Esophagus (tissue), 2 donors: ENCODE measurements around the gene TMEM81. TPM values are rescaled to one million over a fixed set of nuclear protein-coding genes. Genes with fewer than 3 reads are reported as not detected.

ENCODE experiments used
- H3K27ac ChIP-seq, 2 donors: one replicate each; pipeline ENCODE4 v1.5.1; 2013; ENCODE audit warnings: low read depth in 2 of 2, mild to moderate bottlenecking in 2 of 2, inconsistent platforms in 1 of 2, low read length in 1 of 2, moderate library complexity in 1 of 2
- H3K27me3 ChIP-seq, 2 donors: one replicate each; pipeline ENCODE4 v1.6.1; 2013; ENCODE audit warnings: low read length in 2 of 2, control low read depth in 1 of 2, mild to moderate bottlenecking in 1 of 2; ENCODE audit not compliant: insufficient read depth in 2 of 2, control insufficient read depth in 1 of 2
- H3K36me3 ChIP-seq, 2 donors: one replicate each; pipeline ENCODE4 v1.6.1; 2013; ENCODE audit warnings: low read length in 1 of 2; ENCODE audit not compliant: control insufficient read depth in 2 of 2, insufficient read depth in 2 of 2
- H3K4me1 ChIP-seq, 2 donors: one replicate each; pipeline ENCODE4 v1.6.1; 2013; ENCODE audit warnings: low read length in 1 of 2; ENCODE audit not compliant: control insufficient read depth in 2 of 2, insufficient read depth in 2 of 2
- H3K4me3 ChIP-seq, 2 donors: one replicate each; pipeline ENCODE4 v1.5.1; 2013; ENCODE audit warnings: low read length in 2 of 2, mild to moderate bottlenecking in 2 of 2, low read depth in 1 of 2, moderate library complexity in 1 of 2
- H3K9me3 ChIP-seq, 2 donors: one replicate each; pipeline ENCODE4 v1.6.1; 2013; ENCODE audit warnings: mild to moderate bottlenecking in 2 of 2, low read depth in 1 of 2, low read length in 1 of 2, moderate library complexity in 1 of 2; ENCODE audit not compliant: control insufficient read depth in 2 of 2, insufficient read depth in 1 of 2
- WGBS, 2 donors: extraction: QIAGEN DNeasy Blood & Tissue Kit; methylation state at CpG; one replicate each; pipeline ENCODE4 v1.1.7; 2013; 5-methylcytosine and 5-hydroxymethylcytosine counted together
- polyA plus RNA-seq, 2 donors: library from polyadenylated mRNA; stranded (reverse); fragments of 200-250 nt; gene quantifications; one replicate each; pipeline ENCODE4 v1.2.3, GENCODE V29; 2013
- donor health status: healthy with polysubstance abuse.
- donor health status: Bipolar disorder and iron deficiency.

Gene TMEM81
- polyA plus RNA-seq, 2 donors: 1.0 to 1.8 TPM

DNA sequence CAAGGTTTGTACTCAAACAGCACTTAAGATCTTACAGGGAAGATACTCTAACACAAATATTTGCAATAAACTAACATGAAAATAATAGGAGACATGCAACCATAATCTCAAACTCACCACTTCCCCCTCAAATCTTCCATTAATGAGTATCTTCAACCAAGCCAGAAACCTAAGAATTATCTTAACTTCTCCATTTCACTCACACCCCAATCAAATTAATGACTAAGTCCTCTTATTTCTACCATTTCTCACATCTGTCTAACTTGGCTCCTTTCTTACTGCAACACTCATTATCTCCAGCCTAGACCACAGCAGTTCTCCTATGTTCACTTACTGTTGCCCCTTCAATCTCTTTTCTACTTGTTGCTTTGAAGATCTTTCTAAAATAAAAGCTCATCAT is 27.1 kb upstream of the TMEM81 start:
- H3K36me3 ChIP-seq: peaks cover 0 to 4% of the 10 kb centered on the region in 2 donors

GRCh38 chr1:205109711-205110110 is 25.5 kb upstream of the TMEM81 start:
- H3K36me3 ChIP-seq: peaks cover 4 to 13% of the 10 kb centered on the region in 2 donors
- H3K27ac ChIP-seq: no peak overlapping the region
- no peaks in the 10 kb centered on the region for H3K9me3 ChIP-seq
- WGBS, 2 donors: 84 to 93% methylated on average over 5 of the region's 5 CpGs
- H3K4me3 ChIP-seq: no peak overlapping the region
- no peaks in the 10 kb centered on the region for H3K4me1 ChIP-seq
- H3K27me3 ChIP-seq: no peaks in the 10 kb centered on the region

More for the DNA sequence above, 27.1 kb upstream of the TMEM81 start:
- Histone ChIP-seq H3K27me3 (no peaks in the 10 kb centered on the region), H3K9me3 (no peaks in the 10 kb centered on the region), H3K27ac (no peak overlapping the region), H3K4me1 (no peaks in the 10 kb centered on the region), H3K4me3 (no peak overlapping the region)

- Histone ChIP-seq H3K36me3 (peaks cover 4 to 13% of the 10 kb centered on the region in 2 donors), H3K4me3 (no peak overlapping the region), H3K27me3 (no peaks in the 10 kb centered on the region), H3K4me1 (no peaks in the 10 kb centered on the region), H3K9me3 (no peaks in the 10 kb centered on the region), H3K27ac (no peak overlapping the region)
- 91 to 94% methylated on average over 1 of the region's 1 CpG for whole genome bisulfite sequencing, 2 donors
These were observed 25.0 kb upstream of the TMEM81 start for GRCh38 chr1:205109269-205109668.

- no peak overlapping the region for H3K27ac ChIP-seq
These were observed 24.2 kb upstream of the TMEM81 start for GRCh38 chr1:205108464-205108863.

DNA sequence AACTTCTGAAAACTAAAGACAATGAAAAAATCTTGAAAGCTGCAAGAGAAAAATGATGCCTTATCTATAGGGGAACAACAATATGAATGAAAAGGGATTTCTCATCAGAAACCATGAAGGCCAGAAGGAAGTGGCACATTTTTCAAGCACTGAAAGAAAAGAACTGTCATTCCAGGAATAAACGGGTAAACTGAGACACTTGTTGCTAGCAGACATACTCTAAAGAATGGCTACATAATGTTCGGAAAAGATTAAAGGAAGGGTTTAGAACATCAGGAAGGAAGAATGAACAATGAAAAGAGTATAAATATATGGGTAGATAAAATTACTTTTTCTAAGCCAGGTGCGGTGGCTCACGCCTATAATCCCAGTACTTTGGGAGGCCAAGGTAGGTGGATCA is 23.1 kb upstream of the TMEM81 start:
- WGBS, 2 donors: 93 to 96% methylated on average over 4 of the region's 4 CpGs
- H3K9me3 ChIP-seq: no peaks in the 10 kb centered on the region
- no peaks in the 10 kb centered on the region for H3K4me1 ChIP-seq
- no peak overlapping the region for H3K4me3 ChIP-seq
- no peaks in the 10 kb centered on the region for H3K27me3 ChIP-seq
- peaks cover 4 to 19% of the 10 kb centered on the region in 2 donors for H3K36me3 ChIP-seq
- H3K27ac ChIP-seq: no peak overlapping the region

More at GRCh38 chr1:205108464-205108863, 24.2 kb upstream of the TMEM81 start:
- WGBS, 2 donors: 89 to 90% methylated on average over 4 of the region's 4 CpGs
- H3K4me3 ChIP-seq: no peak overlapping the region
- H3K27me3 ChIP-seq: no peaks in the 10 kb centered on the region
- peaks cover 4 to 17% of the 10 kb centered on the region in 2 donors for H3K36me3 ChIP-seq
- H3K4me1 ChIP-seq: no peaks in the 10 kb centered on the region
- no peaks in the 10 kb centered on the region for H3K9me3 ChIP-seq

- H3K36me3 ChIP-seq: peaks cover 15 to 25% of the 10 kb centered on the region in 2 donors
- H3K4me1 ChIP-seq: no peaks in the 10 kb centered on the region
- 98% methylated on average over 3 of the region's 3 CpGs for whole genome bisulfite sequencing, 2 donors
These were observed 18.1 kb upstream of the TMEM81 start for GRCh38 chr1:205102404-205102803.

GRCh38 chr1:205098242-205098641 is 14.0 kb upstream of the TMEM81 start:
- H3K36me3 ChIP-seq: peaks cover 22 to 25% of the 10 kb centered on the region in 2 donors
- H3K27ac ChIP-seq: no peak overlapping the region
- no peaks in the 10 kb centered on the region for H3K27me3 ChIP-seq
- no peaks in the 10 kb centered on the region for H3K9me3 ChIP-seq
- H3K4me3 ChIP-seq: no peak overlapping the region
- no peaks in the 10 kb centered on the region for H3K4me1 ChIP-seq

More at GRCh38 chr1:205102404-205102803, 18.1 kb upstream of the TMEM81 start:
- Histone ChIP-seq H3K27me3 (no peaks in the 10 kb centered on the region), H3K27ac (no peak overlapping the region), H3K9me3 (no peaks in the 10 kb centered on the region), H3K4me3 (no peak overlapping the region)

DNA sequence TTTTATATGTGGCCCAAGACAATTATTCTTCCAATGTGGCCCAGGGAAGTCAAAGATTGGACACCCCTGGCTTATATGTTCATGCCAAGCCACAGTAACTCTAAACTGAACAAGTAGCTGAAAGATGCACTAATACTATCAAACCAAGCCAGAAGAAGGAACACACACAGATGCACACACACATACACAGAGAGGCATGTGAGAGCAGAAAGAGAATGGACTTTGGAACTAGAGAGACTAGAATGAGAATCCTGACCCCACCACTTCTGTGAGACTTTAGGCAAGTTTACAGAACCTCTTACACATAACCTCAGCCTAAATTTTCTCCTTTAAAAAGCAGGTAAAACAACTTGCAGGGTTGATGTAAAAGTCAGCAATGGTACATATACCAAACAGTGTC is 11.2 kb upstream of the TMEM81 start:
- H3K27me3 ChIP-seq: no peaks in the 10 kb centered on the region
- H3K36me3 ChIP-seq: peaks cover 24 to 27% of the 10 kb centered on the region in 2 donors
- H3K4me3 ChIP-seq: no peak overlapping the region
- no peaks in the 10 kb centered on the region for H3K4me1 ChIP-seq
- no peaks in the 10 kb centered on the region for H3K9me3 ChIP-seq
- no peak overlapping the region for H3K27ac ChIP-seq

- no peak overlapping the region for H3K27ac ChIP-seq
These were observed 6.9 kb upstream of the TMEM81 start for GRCh38 chr1:205091043-205091740.

DNA sequence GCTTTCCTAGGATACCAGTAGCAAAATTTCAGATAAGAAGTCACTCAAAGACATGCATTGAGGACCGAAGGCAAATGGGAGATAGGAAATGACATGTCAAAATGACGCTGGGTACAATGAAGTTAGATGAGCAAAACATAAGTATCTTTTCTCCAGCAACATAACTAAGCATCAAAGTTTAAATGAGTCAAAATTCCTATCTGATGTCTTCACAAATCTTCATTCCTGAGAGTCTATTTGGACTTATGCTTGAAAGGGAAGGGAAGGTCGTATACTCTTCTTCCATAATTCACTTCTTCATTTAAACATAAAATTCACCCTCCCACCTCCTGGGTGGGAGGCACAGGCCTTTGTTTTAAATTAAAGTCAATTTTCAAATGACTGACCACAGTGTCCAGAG is 4.1 kb upstream of the TMEM81 start:
- Histone ChIP-seq H3K36me3 (peaks cover 11 to 18% of the 10 kb centered on the region in 2 donors), H3K4me1 (no peaks in the 10 kb centered on the region), H3K4me3 (no peak overlapping the region), H3K27ac (no peak overlapping the region), H3K9me3 (no peaks in the 10 kb centered on the region), H3K27me3 (no peaks in the 10 kb centered on the region)
- WGBS, 2 donors: 89 to 92% methylated on average over 3 of the region's 3 CpGs

More at GRCh38 chr1:205091043-205091740, 6.9 kb upstream of the TMEM81 start:
- peaks cover 13 to 18% of the 10 kb centered on the region in 2 donors for H3K36me3 ChIP-seq
- no peaks in the 10 kb centered on the region for H3K27me3 ChIP-seq
- H3K4me3 ChIP-seq: no peak overlapping the region
- no peaks in the 10 kb centered on the region for H3K9me3 ChIP-seq
- no peaks in the 10 kb centered on the region for H3K4me1 ChIP-seq
- 82 to 86% methylated on average over 4 of the region's 4 CpGs for WGBS, 2 donors
